WTC11 (cell line): ENCODE measurements around the gene GATA2.

Experiments
- AFF4 ChIP-seq: sonication (generic); formaldehyde crosslinking; IDR thresholded peaks from 2 replicates; pipeline ENCODE4 v1.8.1; 2023; ENCODE audit warnings: mild to moderate bottlenecking, missing genetic modification reagents, borderline replicate concordance
- OVOL2 ChIP-seq: fragments of 250-450 bp; sonication (Bioruptor Pico); IDR thresholded peaks from 2 replicates; pipeline ENCODE4 v1.9.0; 2021; ENCODE audit warnings: mild to moderate bottlenecking, borderline replicate concordance
- SP1 ChIP-seq: sonication (generic); formaldehyde crosslinking; conservative IDR thresholded peaks from 2 replicates; pipeline ENCODE4 v1.8.1; 2022; ENCODE audit warnings: missing genetic modification reagents
- USF1 ChIP-seq: sonication (generic); formaldehyde crosslinking; IDR thresholded peaks from 2 replicates; pipeline ENCODE4 v1.8.0; 2022; ENCODE audit warnings: mild to moderate bottlenecking, missing genetic modification reagents

DNA sequence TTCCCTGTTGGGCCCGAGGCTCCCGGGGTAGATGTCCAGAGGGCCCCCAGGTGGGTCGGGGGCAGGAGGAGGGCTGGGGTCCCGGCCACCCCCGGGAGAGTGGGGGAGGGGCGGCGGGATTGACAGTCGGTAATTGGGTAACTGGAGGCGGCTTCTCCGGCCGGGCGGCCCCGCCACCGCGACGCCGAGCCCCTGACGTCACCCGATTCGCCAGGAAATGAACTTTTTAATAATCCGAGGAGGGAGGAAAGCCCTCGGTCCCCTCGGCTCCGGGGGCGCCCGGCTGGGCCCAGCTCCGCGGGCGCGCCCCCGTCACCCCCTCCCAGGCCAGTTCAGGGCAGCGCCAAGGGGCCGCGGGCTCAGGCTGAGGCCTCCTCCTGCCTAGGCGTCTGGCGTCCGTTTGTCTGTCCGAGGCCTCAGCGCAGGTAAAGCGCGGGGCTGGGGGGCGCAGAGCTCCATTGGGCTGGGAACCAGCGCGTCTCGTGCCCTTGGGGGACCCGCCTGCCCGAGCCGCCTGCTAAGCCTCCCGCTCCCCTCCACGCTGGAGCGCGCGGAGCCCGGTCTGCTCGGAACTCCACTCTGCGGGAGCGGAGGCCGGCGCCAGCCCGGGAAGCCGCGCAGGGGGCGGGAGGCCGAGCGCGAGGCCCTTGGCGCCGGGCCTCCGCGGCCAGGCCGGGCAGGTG is 3.9 kb downstream of the GATA2 start:
- TF ChIP-seq SP1 (CRISPR knock-in tag) (no peak), AFF4 (CRISPR knock-in tag) (no peak), USF1 (CRISPR knock-in tag) (no peak), OVOL2 (CRISPR knock-in tag) (no peak)
